OCI-LY1 (cell line): ENCODE measurements around the gene MNAT1.

Source experiments
- H2AFZ ChIP-seq: fragments of 200-600 bp; sonication (generic), shearing (Covaris generic); 2 replicates; pipeline ENCODE4 v1.6.0; 2014; ENCODE audit warnings: antibody characterized with exemption, mild to moderate bottlenecking, low read length
- H3F3A ChIP-seq: fragments of 200-600 bp; sonication (generic), shearing (Covaris generic); 2 replicates; pipeline ENCODE4 v1.6.0; 2014; ENCODE audit warnings: mild to moderate bottlenecking, antibody characterized with exemption, low read length, moderate library complexity; ENCODE audit not compliant: insufficient read depth
- H3K27ac ChIP-seq: fragments of 200-600 bp; sonication (generic); 2 replicates; pipeline ENCODE4 v1.5.1; 2014; ENCODE audit warnings: low read length, mixed run types, mild to moderate bottlenecking, low read depth; ENCODE audit not compliant: poor library complexity, severe bottlenecking
- H3K27me3 ChIP-seq: fragments of 200-600 bp; sonication (generic); 2 replicates; pipeline ENCODE4 v1.6.0; 2014; ENCODE audit warnings: antibody characterized with exemption, mild to moderate bottlenecking, low read length, moderate library complexity; ENCODE audit not compliant: insufficient read depth
- H3K36me3 ChIP-seq: fragments of 200-600 bp; sonication (generic); 2 replicates; pipeline ENCODE4 v1.6.1; 2014; ENCODE audit warnings: mild to moderate bottlenecking, antibody characterized with exemption, low read length, moderate library complexity, mixed read lengths; ENCODE audit not compliant: insufficient read depth
- H3K4me1 ChIP-seq: fragments of 200-600 bp; sonication (generic); 2 replicates; pipeline ENCODE4 v1.5.1; 2014; ENCODE audit warnings: mild to moderate bottlenecking, low read length, moderate library complexity; ENCODE audit not compliant: insufficient read depth, severe bottlenecking
- H3K4me2 ChIP-seq: fragments of 200-600 bp; sonication (generic), shearing (Covaris generic); 2 replicates; pipeline ENCODE4 v1.6.1; 2014; ENCODE audit warnings: low read length
- H3K4me3 ChIP-seq: fragments of 200-600 bp; sonication (generic); 2 replicates; pipeline ENCODE4 v1.5.1; 2014; ENCODE audit warnings: low read length, low read depth, mild to moderate bottlenecking, mixed read lengths; ENCODE audit not compliant: poor library complexity, severe bottlenecking
- H3K79me2 ChIP-seq: fragments of 200-600 bp; shearing (Covaris generic); 2 replicates; pipeline ENCODE4 v1.6.1; 2016; ENCODE audit warnings: mixed run types, low read length, mixed read lengths; ENCODE audit not compliant: insufficient read depth
- H3K9ac ChIP-seq: fragments of 200-600 bp; sonication (generic), shearing (Covaris generic); 2 replicates; pipeline ENCODE4 v1.6.1; 2014; ENCODE audit warnings: mild to moderate bottlenecking, low read length, mixed read lengths
- H3K9me2 ChIP-seq: fragments of 200-600 bp; sonication (generic), shearing (Covaris generic); 2 replicates; pipeline ENCODE4 v1.6.1; 2014; ENCODE audit warnings: low read depth, mild to moderate bottlenecking, low read length, mixed read lengths
- H3K9me3 ChIP-seq: fragments of 200-600 bp; shearing (Covaris generic); 2 replicates; pipeline ENCODE4 v1.6.1; 2014; ENCODE audit warnings: low read length, mixed read lengths
- H4K20me1 ChIP-seq: fragments of 200-600 bp; sonication (generic), shearing (Covaris generic); 2 replicates; pipeline ENCODE4 v1.6.0; 2016; ENCODE audit warnings: mild to moderate bottlenecking, low read length; ENCODE audit not compliant: insufficient read depth
- CTCF ChIP-seq: fragments of 200-600 bp; sonication (generic), shearing (Covaris generic); IDR thresholded peaks from 2 replicates; pipeline ENCODE4 v1.5.1; 2017; ENCODE audit warnings: mild to moderate bottlenecking, antibody characterized with exemption, low read length, moderate library complexity, mixed read lengths
- EZH2 ChIP-seq: fragments of 200-600 bp; sonication (generic), shearing (Covaris generic); IDR thresholded peaks from 2 replicates; pipeline ENCODE4 v1.8.0; 2017; ENCODE audit warnings: borderline replicate concordance, mixed run types, mild to moderate bottlenecking, antibody characterized with exemption, low read length, moderate library complexity, mixed read lengths

The MNAT1 gene

GRCh38 chr14:60722107-60722356 is 12.5 kb upstream of the MNAT1 start:
- no peaks in the 10 kb centered on the region for H3K79me2 ChIP-seq
- peaks cover 7% of the 10 kb centered on the region for H3K4me1 ChIP-seq
- H3F3A ChIP-seq = no peaks in the 10 kb centered on the region
- no peak overlapping the region; the same call in 1 of the 2 replicates for H3K9ac ChIP-seq
- no peak overlapping the region for H2AFZ ChIP-seq
- peak overlapping the region; percentile 63 for H3K4me3 ChIP-seq
- no peaks in the 10 kb centered on the region for H3K9me2 ChIP-seq
- no peaks in the 10 kb centered on the region for H3K9me3 ChIP-seq
- no peak for TF ChIP-seq EZH2
- no peak for TF ChIP-seq CTCF
- H3K27ac ChIP-seq = no peak overlapping the region
- no peaks in the 10 kb centered on the region for H3K36me3 ChIP-seq
- no peaks in the 10 kb centered on the region for H4K20me1 ChIP-seq
- H3K4me2 ChIP-seq = peak overlapping the region; percentile 73
- no peaks in the 10 kb centered on the region for H3K27me3 ChIP-seq

DNA sequence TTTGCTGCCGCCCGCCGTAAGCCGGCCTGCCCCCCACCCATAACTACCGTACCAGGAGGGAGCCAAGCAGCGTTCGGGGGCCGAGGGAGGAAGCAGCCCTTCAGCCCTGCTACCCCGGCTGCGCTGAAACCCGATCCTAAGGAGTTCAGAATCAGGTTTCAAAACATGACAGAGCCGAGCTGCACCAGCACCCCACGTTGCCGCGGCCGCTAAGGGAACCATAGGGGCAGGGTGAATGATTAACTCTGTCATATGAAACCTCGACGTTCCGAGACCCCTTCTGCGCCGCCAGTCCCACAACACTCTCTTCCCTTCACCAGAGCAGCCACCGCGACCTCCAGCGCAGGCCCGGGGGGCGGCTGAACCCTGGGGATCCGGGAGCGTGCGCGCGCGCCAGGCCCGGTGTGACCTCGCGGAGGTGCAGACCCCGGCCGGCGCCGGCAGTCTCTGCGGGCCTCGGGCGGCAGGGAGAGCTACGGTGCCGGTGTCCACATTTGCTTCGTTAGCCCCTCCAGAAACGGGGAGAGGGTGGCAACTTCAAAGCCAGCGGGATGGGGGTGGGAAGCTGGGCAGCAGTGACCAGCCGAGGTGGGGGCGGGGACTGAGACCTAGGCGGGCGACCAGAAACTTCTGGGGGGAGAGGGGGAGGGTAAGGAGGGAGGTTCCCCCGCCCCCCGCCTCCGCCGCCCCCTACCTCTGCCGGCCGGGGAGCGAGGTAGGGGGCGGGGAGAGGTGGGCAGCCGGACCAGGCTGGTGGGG is 12.0 kb upstream of the MNAT1 start:
- no peaks in the 10 kb centered on the region for H3K79me2 ChIP-seq
- H3K36me3 ChIP-seq = no peaks in the 10 kb centered on the region
- no peaks in the 10 kb centered on the region for H3K27me3 ChIP-seq
- peak overlapping the region; percentile 73 for H3K4me2 ChIP-seq
- peak overlapping the region; percentile 63 for H3K4me3 ChIP-seq
- no peaks in the 10 kb centered on the region for H3K9me3 ChIP-seq
- TF ChIP-seq CTCF (no peak), EZH2 (no peak)
- peak overlapping the region; percentile 51; the same call in 1 of the 2 replicates for H3K9ac ChIP-seq
- H2AFZ ChIP-seq = no peak overlapping the region
- H4K20me1 ChIP-seq = no peaks in the 10 kb centered on the region
- no peak overlapping the region for H3K27ac ChIP-seq
- no peaks in the 10 kb centered on the region for H3F3A ChIP-seq
- peaks cover 7% of the 10 kb centered on the region for H3K4me1 ChIP-seq
- no peaks in the 10 kb centered on the region for H3K9me2 ChIP-seq

GRCh38 chr14:60723116-60723906 is 11.2 kb upstream of the MNAT1 start:
- H3K27ac ChIP-seq = no peak overlapping the region
- no peaks in the 10 kb centered on the region for H3K27me3 ChIP-seq
- TF ChIP-seq EZH2 = no peak
- TF ChIP-seq CTCF = no peak

More at GRCh38 chr14:60723116-60723906, 11.2 kb upstream of the MNAT1 start:
- Histone ChIP-seq H3K79me2 (no peaks in the 10 kb centered on the region), H3K4me3 (peak overlapping the region; percentile 63), H3K4me1 (peaks cover 7% of the 10 kb centered on the region), H4K20me1 (no peaks in the 10 kb centered on the region), H2AFZ (no peak overlapping the region), H3K9me3 (no peaks in the 10 kb centered on the region), H3F3A (no peaks in the 10 kb centered on the region), H3K9me2 (no peaks in the 10 kb centered on the region), H3K4me2 (peak overlapping the region; percentile 73), H3K9ac (peak overlapping the region; percentile 51; the same call in 1 of the 2 replicates), H3K36me3 (no peaks in the 10 kb centered on the region)
